Stomach (tissue), 4 donors: ENCODE results near the gene FAM124B.

Experiments
- CTCF ChIP-seq, 7 experiments: fragments of 450-650 bp in 4 of 7; fragments of 200-600 bp in 3 of 7; sonication (generic) in 3 of 7; IDR thresholded peaks; one replicate each; pipeline ENCODE4 v1.5.1; 2016 to 2019; ENCODE audit warnings: antibody characterized with exemption in 7 of 7, control low read depth in 2 of 7, mild to moderate bottlenecking in 1 of 7
- EP300 ChIP-seq: sonication (generic); formaldehyde crosslinking; IDR thresholded peaks from one replicate; pipeline ENCODE4 v1.6.1; 2017; ENCODE audit warnings: antibody characterized with exemption
- POLR2A ChIP-seq, 4 donors: fragments of 450-650 bp; IDR thresholded peaks; one replicate each; pipeline ENCODE4 v1.6.1; 2016; ENCODE audit warnings: antibody characterized with exemption in 4 of 4, control low read depth in 2 of 4, mild to moderate bottlenecking in 1 of 4, moderate library complexity in 1 of 4
- POLR2AphosphoS5 ChIP-seq, 3 donors: sonication (generic); formaldehyde crosslinking; IDR thresholded peaks; one replicate each; pipeline ENCODE4 v1.6.1; 2016; ENCODE audit warnings: antibody characterized with exemption in 3 of 3

- TF ChIP-seq CTCF (IDR thresholded peaks at IDR 0.05) (no peak), POLR2A (IDR thresholded peaks at IDR 0.05) (no peak), EP300 (no peak), POLR2AphosphoS5 (IDR thresholded peaks at IDR 0.05) (no peak)
Measured at GRCh38 chr2:224405412-224405811, 3.5 kb upstream of the FAM124B start.
